Measurements from ENCODE around the gene USH2A. TPM values are rescaled to one million over a fixed set of nuclear protein-coding genes. Genes with fewer than 3 reads are reported as not detected.
"Not testable (repeated sequence)": the region's sequence is repeated elsewhere in the genome, so short reads cannot be mapped to it uniquely, and the experiment has no call there.

USH2A gene
- total RNA-seq, 6 experiments from 2014 or later: 0.19 to 1.8 (median 0.81) TPM

GRCh38 chr1:216169351-216169750, 253.9 kb downstream of the USH2A start:
- Histone ChIP-seq H3K4me1 (no peaks in the 10 kb centered on the region), H3K27me3 (no peaks in the 10 kb centered on the region), H3K9me3 (no peaks in the 10 kb centered on the region), H3K36me3 (no peaks in the 10 kb centered on the region), H3K4me3 (no peak overlapping the region), H3K27ac (no peak overlapping the region)
- TF ChIP-seq, protein P1, sequence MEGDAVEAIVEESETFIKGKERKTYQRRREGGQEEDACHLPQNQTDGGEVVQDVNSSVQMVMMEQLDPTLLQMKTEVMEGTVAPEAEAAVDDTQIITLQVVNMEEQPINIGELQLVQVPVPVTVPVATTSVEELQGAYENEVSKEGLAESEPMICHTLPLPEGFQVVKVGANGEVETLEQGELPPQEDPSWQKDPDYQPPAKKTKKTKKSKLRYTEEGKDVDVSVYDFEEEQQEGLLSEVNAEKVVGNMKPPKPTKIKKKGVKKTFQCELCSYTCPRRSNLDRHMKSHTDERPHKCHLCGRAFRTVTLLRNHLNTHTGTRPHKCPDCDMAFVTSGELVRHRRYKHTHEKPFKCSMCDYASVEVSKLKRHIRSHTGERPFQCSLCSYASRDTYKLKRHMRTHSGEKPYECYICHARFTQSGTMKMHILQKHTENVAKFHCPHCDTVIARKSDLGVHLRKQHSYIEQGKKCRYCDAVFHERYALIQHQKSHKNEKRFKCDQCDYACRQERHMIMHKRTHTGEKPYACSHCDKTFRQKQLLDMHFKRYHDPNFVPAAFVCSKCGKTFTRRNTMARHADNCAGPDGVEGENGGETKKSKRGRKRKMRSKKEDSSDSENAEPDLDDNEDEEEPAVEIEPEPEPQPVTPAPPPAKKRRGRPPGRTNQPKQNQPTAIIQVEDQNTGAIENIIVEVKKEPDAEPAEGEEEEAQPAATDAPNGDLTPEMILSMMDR (IDR thresholded peaks at IDR 0.05): no peak
- no peak for TF ChIP-seq POLR2A (IDR thresholded peaks at IDR 0.05)
- WGBS (ENCODE audit: insufficient coverage, low coverage, low lambda C conversion rate, missing lambda C conversion rate): 100% methylated on average over 1 of the region's 1 CpG
- intact Hi-C loops (cut with DNase I): no loop called here
- DNase-seq (no peak), ATAC-seq (no peak)

DNA sequence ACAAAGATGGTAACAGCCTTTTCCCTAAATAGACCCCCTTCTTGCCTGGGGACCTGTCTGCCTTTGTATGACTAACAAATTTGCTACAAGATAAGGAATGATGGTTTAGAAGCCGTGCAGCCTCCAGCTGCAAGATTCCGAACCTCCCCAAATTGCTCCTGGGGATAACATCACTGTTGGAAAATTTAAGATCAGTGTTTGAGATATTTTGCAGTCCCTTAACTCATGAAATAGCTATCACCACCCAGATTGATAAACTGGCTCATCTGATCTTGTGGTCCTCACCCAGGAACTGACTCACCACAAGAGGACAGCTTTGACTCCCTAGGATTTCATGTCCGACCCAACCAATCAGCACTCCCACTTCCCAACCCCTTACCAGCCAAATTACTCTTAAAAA, 254.7 kb downstream of the USH2A start:
- no peaks in the 10 kb centered on the region for H3K36me3 ChIP-seq
- intact Hi-C loops (cut with DNase I): no loop called here
- ATAC-seq: no peak
- no peaks in the 10 kb centered on the region for H3K9me3 ChIP-seq
- H3K4me3 ChIP-seq: no peak overlapping the region
- TF ChIP-seq, protein P1 (IDR thresholded peaks at IDR 0.05): no peak
- no peak for TF ChIP-seq POLR2A (IDR thresholded peaks at IDR 0.05)
- no peak overlapping the region for H3K27ac ChIP-seq
- 76% methylated on average over 3 of the region's 3 CpGs for WGBS (ENCODE audit: insufficient coverage, low coverage, low lambda C conversion rate, missing lambda C conversion rate)
- no peaks in the 10 kb centered on the region for H3K27me3 ChIP-seq
- H3K4me1 ChIP-seq: no peaks in the 10 kb centered on the region
- DNase-seq: no peak

GRCh38 chr1:216154063-216154462, 269.2 kb downstream of the USH2A start:
- intact Hi-C loops (cut with DNase I): no loop called here
- Histone ChIP-seq H3K4me1 (no peaks in the 10 kb centered on the region), H3K9me3 (no peaks in the 10 kb centered on the region), H3K4me3 (no peak overlapping the region), H3K27ac (no peak overlapping the region), H3K27me3 (no peaks in the 10 kb centered on the region), H3K36me3 (no peaks in the 10 kb centered on the region)
- ATAC-seq (no peak), DNase-seq (no peak)
- no peak for TF ChIP-seq POLR2A (IDR thresholded peaks at IDR 0.05)
- TF ChIP-seq, protein P1 (IDR thresholded peaks at IDR 0.05): no peak

- 66% methylated on average over 2 of the region's 2 CpGs for WGBS (ENCODE audit: insufficient coverage, low coverage, low lambda C conversion rate, missing lambda C conversion rate)
- Histone ChIP-seq H3K4me1 (no peaks in the 10 kb centered on the region), H3K9me3 (no peaks in the 10 kb centered on the region), H3K4me3 (no peak overlapping the region), H3K36me3 (no peaks in the 10 kb centered on the region), H3K27ac (no peak overlapping the region), H3K27me3 (no peaks in the 10 kb centered on the region)
- intact Hi-C loops (cut with DNase I): no loop called here
- no peak for TF ChIP-seq POLR2A (IDR thresholded peaks at IDR 0.05)
- TF ChIP-seq, protein P1 (IDR thresholded peaks at IDR 0.05): no peak
- no peak for DNase-seq
- no peak for ATAC-seq
Measured at GRCh38 chr1:216153130-216153529, 270.1 kb downstream of the USH2A start.

GRCh38 chr1:216145451-216146018, 277.7 kb downstream of the USH2A start:
- WGBS (ENCODE audit: insufficient coverage, low coverage, low lambda C conversion rate, missing lambda C conversion rate): 43% methylated on average over 2 of the region's 7 CpGs
- not testable (repeated sequence) for DNase-seq

More at GRCh38 chr1:216145451-216146018, 277.7 kb downstream of the USH2A start:
- intact Hi-C loops (cut with DNase I); H3K36me3 ChIP-seq; ATAC-seq; H3K9me3 ChIP-seq; H3K4me3 ChIP-seq; H3K27ac ChIP-seq; H3K27me3 ChIP-seq; H3K4me1 ChIP-seq: not testable (repeated sequence)
